Cardiac muscle cell (in vitro differentiated cells and primary cell): Measurements from ENCODE around the gene EPN1. TPM values are rescaled to one million over a fixed set of nuclear protein-coding genes. Genes with fewer than 3 reads are reported as not detected.

Source experiments
- DNase-seq, 2 donors: peaks; one replicate each; pipeline versions ENCODE4 v3.0.0 to v3.0.0-alpha.2; 2010 to 2017; ENCODE audit warnings: low read depth in 1 of 2, low spot score in 1 of 2
- H3K27ac ChIP-seq: fragments of 200-600 bp; sonication (generic); 2 replicates; pipeline ENCODE4 v1.5.1; 2016
- H3K27me3 ChIP-seq: fragments of 200-600 bp; sonication (generic); 2 replicates; pipeline ENCODE4 v1.6.0; 2016; ENCODE audit warnings: control low read depth
- H3K36me3 ChIP-seq: fragments of 200-600 bp; sonication (generic); 2 replicates; pipeline ENCODE4 v1.5.1; 2016; ENCODE audit warnings: control low read depth
- H3K4me1 ChIP-seq: fragments of 200-600 bp; sonication (generic); 2 replicates; pipeline ENCODE4 v1.8.1; 2017; ENCODE audit warnings: low read depth, mild to moderate bottlenecking, mixed run types
- H3K4me3 ChIP-seq: fragments of 200-600 bp; sonication (generic); 2 replicates; pipeline ENCODE4 v1.5.1; 2016; ENCODE audit warnings: mild to moderate bottlenecking
- H3K9me3 ChIP-seq: fragments of 200-600 bp; sonication (generic); 2 replicates; pipeline ENCODE4 v1.5.1; 2017; ENCODE audit warnings: low read depth, mild to moderate bottlenecking, control low read depth
- polyA plus RNA-seq: library from polyadenylated mRNA; unstranded; fragments of >200 nt; fragmentation: Nextera tagmentation; extraction: Ambion mirVana; gene quantifications from 2 replicates; pipeline ENCODE4 v1.2.1, GENCODE V29; 2016
- total RNA-seq: library from RNA; depleted of rRNA; stranded (reverse); fragments of >200 nt; gene quantifications from 2 replicates; pipeline ENCODE4 v1.2.3, GENCODE V29; 2016
- TF ChIP-seq, protein P1 (sequence below): IDR thresholded peaks from 2 replicates; pipeline ENCODE4 v1.5.1; 2012; ENCODE audit warnings: low read depth, mild to moderate bottlenecking, low read length

EPN1 gene
- total and polyA plus RNA-seq, 2 experiments from 2014 or later, result 164 to 173 TPM

DNA sequence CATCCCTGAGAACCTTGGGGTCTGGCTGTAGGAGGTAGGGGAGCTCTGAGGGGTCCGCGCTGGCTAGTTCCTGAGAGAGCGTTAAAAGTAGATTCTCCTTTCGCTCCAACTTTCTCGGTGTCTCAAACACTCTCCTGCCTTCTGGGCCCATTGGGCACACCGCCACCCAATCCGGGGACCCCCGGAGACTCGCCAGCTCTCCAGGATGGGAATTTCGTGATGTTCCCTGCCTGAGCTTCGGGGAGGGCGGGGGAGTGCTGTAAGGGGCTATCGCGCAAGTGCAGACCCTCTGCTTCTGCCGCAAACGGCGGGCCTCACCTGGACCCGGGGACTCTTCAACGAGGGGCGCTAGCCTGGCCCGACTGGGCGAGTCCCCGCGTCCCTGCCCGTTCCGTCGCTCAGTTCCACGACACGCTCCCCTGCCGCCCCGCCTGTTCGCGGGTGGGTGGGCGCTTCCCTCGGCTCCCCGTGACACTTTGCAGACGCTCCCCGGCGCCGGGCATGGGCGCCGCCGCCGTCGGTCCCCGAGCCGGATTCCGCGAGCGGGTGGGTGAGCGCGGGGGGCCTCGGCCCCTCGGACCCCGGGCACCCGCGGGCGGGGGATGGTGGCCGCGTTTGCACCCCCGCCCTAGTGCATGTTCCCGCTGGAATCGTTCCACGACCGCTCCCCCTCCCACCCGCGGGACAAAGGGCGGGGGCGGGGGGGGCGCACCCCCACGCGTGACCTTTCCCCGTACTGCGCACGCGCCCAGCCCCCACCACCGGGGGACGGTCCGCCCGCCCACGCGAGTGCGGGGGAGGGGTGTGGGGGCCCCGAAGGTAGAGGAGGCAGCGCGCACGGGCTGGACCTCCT is 27.1 kb upstream of the EPN1 start, which contains the start of gene CCDC106:
TSS of gene CCDC106 (plus strand) at position 481 of the 853 bp plus-strand sequence. CDS start 835 bp downstream, outside the sequence.
- DNase-seq, result peak; percentile 86
- Histone ChIP-seq H3K4me3 (peak within 1 kb of the TSS; percentile 94), H3K4me1 (peaks cover 12% of the 10 kb centered on the region), H3K9me3 (no peaks in the 10 kb centered on the region), H3K27me3 (no peaks in the 10 kb centered on the region), H3K36me3 (no peaks in the 10 kb centered on the region), H3K27ac (peak within 1 kb of the TSS; percentile 91)
- TF ChIP-seq, protein P1, sequence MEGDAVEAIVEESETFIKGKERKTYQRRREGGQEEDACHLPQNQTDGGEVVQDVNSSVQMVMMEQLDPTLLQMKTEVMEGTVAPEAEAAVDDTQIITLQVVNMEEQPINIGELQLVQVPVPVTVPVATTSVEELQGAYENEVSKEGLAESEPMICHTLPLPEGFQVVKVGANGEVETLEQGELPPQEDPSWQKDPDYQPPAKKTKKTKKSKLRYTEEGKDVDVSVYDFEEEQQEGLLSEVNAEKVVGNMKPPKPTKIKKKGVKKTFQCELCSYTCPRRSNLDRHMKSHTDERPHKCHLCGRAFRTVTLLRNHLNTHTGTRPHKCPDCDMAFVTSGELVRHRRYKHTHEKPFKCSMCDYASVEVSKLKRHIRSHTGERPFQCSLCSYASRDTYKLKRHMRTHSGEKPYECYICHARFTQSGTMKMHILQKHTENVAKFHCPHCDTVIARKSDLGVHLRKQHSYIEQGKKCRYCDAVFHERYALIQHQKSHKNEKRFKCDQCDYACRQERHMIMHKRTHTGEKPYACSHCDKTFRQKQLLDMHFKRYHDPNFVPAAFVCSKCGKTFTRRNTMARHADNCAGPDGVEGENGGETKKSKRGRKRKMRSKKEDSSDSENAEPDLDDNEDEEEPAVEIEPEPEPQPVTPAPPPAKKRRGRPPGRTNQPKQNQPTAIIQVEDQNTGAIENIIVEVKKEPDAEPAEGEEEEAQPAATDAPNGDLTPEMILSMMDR, result no peak

DNA sequence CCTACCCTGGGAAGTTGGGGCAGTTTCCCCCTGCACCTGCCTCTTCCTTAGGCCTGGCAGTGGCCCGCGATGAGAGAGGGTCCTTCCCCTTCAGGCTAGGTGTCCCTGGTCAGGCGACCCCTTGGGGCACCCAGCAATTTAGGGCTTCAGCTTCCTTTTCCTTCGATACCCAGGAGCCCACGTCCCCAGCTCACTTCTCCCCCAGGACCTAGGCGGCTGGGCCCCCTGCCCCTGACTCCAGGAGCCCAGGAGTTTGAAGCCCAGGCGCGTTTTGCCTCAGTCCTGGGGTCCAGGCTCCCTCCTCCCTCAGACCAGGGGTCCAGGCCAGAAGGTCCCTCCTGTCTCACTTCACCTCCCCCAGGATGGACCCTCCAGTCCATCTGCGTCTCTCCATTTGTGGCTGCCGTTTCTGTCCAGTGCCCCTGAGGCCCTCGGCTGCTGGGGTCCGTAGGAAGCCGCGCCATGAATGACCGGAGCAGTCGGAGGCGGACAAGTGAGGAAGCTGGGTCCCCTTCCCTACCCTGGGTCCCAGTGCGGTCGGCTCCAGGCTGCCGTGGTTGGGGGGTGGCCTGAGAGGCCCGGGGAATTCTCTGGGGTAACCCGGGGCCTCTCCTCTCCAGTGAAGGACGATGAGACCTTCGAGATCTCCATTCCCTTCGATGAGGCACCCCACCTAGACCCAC is 26.3 kb upstream of the EPN1 start:
- TF ChIP-seq, protein P1, result no peak
- DNase-seq, result peak in 1 of 2 donors; percentile 29
- Histone ChIP-seq H3K27me3 (no peaks in the 10 kb centered on the region), H3K9me3 (no peaks in the 10 kb centered on the region), H3K4me3 (peak overlapping the region; percentile 94), H3K4me1 (peaks cover 9% of the 10 kb centered on the region), H3K27ac (peak overlapping the region; percentile 91), H3K36me3 (no peaks in the 10 kb centered on the region)

DNA sequence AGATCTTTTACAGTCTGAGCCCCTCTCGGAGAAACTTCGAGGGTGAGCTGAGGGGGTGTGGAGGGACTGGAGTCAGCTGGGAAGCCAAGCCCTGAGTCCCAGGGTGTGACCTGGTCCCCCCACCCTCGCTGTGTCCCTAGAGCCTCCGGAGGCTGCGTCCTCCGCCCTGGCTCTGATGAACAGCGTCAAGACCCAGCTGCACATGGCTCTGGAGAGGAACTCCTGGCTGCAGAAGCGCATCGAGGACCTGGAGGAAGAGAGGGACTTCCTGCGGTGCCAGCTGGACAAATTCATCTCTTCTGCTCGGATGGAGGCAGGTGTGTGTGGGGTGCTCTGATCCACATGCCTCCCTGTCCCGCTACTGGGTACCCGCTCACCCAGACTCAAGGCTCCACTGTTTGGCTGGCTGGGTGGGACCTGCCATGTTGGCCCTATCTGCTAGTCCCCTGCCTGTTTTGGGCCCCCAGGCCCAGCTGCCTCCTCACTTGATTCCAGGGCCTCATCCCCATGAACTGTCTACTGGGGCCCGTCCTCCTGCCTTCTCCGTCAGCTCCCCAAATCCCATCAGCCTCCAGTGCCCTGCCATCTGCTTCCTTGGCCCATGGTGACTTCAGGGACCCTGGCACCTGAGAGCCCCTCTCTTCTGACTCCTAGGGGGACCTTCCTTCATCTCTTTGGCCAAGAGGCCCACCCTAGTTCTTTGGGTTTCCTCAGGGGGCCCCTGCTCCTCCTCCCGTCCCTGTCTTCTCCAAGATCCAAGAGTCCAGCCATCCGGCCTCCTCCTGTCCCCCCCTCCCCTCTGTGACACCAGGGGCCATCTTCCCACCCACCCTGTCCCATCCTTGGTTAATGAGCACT is 25.5 kb upstream of the EPN1 start:
- peaks cover 4% of the 10 kb centered on the region for H3K4me1 ChIP-seq
- peak overlapping the region; percentile 6 for H3K27ac ChIP-seq
- TF ChIP-seq, protein P1, result no peak
- no peaks in the 10 kb centered on the region for H3K9me3 ChIP-seq
- no peak for DNase-seq
- no peaks in the 10 kb centered on the region for H3K36me3 ChIP-seq
- peak overlapping the region; percentile 94 for H3K4me3 ChIP-seq
- H3K27me3 ChIP-seq, result no peaks in the 10 kb centered on the region

DNA sequence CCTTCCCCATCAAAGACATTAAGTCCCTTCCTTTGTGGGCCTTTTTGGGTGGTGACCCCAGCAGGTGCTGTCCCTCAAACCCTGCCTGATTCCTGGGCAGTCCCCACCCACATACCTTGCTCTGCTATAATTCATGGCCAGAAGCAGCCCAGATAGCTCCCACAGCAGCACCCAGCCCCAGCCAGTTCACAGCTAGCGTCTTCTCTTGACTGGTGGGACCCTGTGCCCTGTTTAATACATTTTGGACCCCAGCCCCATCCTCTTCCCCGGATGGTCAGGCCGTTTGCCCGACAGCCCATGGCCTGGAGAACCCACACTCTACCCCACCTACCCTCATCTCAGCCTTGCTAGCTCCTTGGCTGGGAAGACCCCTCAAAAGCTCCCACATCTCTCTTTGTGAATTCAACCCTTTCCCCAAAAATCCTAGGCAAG is 24.9 kb upstream of the EPN1 start:
- no peak for DNase-seq

More for the DNA sequence above, 24.9 kb upstream of the EPN1 start:
- H3K4me3 ChIP-seq, result no peak overlapping the region
- H3K9me3 ChIP-seq, result no peaks in the 10 kb centered on the region
- no peaks in the 10 kb centered on the region for H3K36me3 ChIP-seq
- peaks cover 3% of the 10 kb centered on the region for H3K4me1 ChIP-seq
- no peak overlapping the region for H3K27ac ChIP-seq
- TF ChIP-seq, protein P1, result no peak
- no peaks in the 10 kb centered on the region for H3K27me3 ChIP-seq
